Stimulated activated CD4-positive, alpha-beta T cell treated with anti-CD3 and anti-CD28 coated beads, Interleukin-15, amount 100 ng/mL, for 1 hour (primary cell): ENCODE measurements around the gene FAM135A.
"Not testable (repeated sequence)": the region's sequence is repeated elsewhere in the genome, so short reads cannot be mapped to it uniquely, and the experiment has no call there.

Source experiments
- DNase-seq, 2 donors: peaks; one replicate each; pipeline ENCODE4 v3.0.0-alpha.2; 2020; ENCODE audit warnings: low read depth in 1 of 2, low spot score in 1 of 2

FAM135A gene

DNA sequence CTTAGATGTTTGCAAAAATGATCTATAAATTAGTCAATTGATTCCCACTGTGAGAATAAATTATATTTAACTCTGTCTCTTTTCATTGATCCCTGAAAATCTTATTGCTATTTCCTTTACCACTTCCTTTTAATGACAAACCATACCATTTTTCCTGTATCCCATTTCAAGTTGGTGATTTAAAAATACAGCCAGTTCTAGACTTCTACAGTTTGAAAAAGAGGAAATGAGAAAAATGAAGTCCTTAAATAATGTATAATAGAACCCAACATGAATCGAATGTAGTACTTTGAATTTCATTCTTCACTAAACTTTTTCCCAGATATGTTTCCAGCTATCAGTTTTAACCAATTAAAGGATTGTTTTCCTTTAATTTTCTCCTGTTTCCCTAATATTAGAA is 124.0 kb downstream of the FAM135A start:
- no peak for DNase-seq

DNA sequence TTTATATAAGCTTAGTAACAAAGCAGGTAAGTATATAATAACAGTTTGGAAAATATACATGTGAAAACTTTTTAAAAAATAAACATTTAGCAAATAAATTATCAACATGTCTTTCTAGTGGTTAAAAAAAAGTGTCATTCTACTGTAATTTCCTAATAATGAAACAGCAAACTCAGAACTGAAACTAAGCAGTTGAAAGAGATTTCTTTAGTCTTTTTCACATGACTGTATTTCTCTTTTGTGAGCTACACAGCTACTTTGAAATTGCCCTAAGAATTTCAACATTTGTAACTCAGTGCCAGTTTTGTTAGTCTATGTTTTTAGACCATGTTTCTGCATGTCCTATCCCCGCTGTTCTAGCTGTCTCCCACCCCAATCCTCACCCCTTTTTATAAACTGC is 125.1 kb downstream of the FAM135A start:
- no peak for DNase-seq

DNA sequence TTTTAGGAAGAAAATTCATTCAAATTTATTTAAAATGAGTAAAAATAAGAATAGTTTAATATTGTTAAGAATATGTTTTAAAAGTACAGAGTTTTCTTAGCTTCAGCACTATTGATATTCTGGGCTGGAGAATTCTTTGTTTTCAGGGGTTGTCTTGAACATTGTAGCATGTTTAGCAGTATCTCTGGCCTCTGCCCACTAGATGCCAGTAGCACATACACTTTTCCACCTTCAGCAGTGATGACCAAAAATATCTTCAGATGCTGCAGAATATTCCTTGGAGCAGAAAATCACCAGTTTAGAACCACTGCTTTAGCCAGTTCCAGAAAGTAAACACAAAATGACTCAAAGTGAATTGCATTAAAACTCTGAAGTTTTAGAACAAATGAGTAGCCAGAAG is 134.0 kb downstream of the FAM135A start:
- DNase-seq: no peak

DNA sequence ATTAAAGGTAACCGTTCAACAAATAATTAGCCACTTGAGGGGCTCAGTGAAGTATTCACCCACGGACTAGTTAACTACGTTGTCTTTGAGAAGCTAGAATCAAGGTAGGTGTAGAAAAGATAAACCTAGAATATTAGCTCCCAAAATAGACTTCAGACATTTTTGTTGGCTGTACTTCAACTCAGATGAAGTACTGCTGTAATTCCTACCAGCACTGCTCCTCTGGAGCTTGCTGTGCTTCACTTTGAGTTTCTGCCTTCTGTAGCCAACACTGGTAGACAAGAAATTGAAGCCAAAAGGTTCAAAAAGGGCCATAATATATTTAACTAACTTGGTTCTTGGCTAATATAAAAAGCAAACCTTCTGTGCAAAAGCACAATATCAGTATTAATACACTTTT is 134.6 kb downstream of the FAM135A start:
- DNase-seq: no peak

DNA sequence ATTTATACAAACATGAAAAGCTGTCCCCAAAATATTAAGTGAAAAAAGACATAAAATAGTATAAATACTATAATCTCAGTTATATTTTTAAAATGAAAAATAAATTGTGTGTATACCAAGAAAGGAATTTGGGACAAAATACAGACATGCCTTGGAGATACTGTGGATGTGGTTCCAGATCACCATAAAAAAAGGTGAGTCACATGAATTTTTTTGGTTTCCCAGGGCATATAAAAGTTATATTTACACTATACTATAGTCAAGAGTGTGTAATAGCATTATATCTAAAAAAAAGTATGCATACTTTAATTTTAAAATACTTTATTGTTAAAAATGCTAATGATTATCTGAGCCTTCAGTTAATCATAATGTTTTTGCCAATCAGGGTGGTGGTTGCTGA is 136.0 kb downstream of the FAM135A start:
- no peak for DNase-seq

DNA sequence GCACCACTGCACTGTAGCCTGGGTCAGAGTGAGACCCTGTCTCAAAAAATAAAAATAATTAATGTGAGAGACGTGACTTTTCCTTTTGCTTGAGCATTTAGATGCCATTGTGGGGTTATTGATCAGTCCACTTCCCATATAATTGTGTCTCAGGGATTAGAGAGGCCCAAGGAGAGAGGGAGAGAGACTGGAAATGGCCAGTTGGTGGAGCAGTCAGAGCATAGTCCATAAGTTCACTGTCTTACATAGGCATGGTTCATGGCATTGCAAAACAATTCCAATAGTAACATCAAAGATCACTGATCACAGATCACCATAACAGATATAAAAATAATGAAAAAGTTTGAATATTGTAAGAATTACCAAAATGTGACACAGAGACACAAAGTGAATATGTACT is 138.3 kb downstream of the FAM135A start:
- no peak for DNase-seq

DNA sequence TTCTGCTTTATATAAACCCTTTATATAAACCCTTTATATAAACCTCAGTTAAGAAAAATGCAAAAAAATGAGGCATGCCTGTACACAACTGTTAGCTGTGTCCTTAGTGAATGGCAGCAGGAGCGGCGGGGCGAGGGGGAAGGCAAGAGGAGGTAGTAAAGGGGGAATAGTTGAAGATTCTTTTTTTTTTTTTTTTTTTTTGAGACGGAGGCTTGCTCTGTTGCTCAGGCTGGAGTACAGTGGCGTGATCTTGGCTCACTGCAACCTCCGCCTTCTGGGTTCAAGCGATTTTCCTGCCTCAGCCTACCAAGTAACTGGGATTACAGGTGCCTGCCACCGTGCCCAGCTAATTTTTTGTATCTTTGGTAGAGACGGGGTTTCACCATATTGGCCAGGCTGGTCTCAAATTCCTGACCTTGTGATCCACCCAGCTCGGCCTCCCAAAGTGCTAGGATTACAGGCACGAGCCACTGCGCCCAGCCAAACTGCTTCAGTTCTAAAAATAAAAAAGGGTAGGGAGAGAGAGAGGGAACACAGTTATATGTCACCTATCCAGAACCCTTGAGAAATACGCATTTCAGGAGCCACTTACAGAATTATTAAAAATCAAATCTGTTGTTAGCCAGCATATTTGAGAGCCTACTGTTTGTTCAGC is 139.1 kb downstream of the FAM135A start:
- DNase-seq: not testable (repeated sequence)

DNA sequence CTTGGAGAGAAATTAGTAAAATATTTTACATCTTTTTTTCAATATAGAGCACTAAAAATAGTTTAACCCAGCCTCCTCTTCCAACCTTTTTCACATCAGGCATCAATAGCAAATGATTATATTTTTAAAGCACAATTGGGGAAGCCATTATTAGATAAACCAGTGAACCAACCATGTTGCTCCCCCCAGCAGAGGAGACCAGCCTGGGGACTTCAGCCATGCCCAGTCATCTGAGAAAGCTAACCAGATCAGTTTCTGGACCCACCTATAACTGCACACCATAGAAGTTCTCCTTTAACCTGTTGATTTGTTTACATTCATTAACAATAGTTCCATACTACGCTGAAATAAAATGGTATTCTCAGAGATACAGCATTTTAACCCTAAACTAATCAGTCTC is 139.7 kb downstream of the FAM135A start:
- DNase-seq: no peak

DNA sequence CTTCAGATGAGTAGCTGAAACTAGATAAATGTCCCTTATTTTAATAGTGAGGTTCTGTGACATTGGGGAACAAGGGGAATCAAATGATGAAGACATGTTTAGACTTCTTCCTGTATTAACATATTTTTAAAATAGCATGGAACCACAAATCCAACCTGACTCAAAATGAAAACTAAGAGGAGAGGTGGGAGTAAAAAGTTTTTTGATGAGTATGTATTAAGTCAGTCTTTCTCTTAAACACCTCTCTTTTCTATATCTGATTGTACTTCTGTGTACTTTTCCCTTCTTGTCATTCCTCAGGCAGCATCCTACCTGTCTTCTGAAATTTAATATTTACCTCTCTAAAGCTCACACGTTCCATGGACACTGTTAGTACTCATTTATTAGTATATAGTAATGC is 144.7 kb downstream of the FAM135A start:
- no peak for DNase-seq

DNA sequence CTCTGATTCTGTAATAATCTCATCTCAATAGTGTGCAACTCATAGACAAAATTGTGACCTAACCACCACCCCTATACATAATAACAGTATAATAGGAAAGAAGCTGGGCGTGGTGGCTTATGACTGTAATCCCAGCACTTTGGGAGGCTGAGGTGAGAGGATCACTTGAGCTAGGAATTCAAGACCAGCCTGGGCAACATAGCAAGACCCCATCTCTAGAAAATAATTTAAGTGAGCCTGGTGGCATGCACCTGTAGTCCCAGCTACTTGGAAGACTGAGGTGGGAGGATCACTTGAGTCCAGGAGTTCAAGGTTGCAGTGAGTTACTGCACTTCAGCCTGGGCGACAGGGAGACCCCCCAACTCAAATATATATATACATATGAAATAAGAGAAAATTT is 149.1 kb downstream of the FAM135A start:
- DNase-seq: not testable (repeated sequence)

DNA sequence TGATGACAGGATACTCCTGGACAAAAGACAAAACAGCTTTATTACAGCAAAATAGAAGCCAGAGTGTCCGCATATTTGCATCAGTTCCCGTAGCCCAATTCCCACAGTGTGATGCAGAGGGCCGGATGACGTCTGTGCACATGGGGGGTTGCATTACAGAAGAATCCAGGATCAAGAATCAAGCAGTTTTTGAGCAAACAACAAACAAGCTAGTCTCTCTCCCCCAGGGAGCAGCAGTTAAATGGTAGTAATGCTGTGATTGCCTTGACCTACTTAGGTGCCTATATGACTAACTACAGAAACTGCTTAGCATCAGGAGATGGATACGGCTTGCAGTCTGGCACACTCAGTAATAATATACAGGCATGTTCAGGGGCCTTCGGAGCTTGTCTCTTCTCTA is 150.2 kb downstream of the FAM135A start:
- no peak for DNase-seq

DNA sequence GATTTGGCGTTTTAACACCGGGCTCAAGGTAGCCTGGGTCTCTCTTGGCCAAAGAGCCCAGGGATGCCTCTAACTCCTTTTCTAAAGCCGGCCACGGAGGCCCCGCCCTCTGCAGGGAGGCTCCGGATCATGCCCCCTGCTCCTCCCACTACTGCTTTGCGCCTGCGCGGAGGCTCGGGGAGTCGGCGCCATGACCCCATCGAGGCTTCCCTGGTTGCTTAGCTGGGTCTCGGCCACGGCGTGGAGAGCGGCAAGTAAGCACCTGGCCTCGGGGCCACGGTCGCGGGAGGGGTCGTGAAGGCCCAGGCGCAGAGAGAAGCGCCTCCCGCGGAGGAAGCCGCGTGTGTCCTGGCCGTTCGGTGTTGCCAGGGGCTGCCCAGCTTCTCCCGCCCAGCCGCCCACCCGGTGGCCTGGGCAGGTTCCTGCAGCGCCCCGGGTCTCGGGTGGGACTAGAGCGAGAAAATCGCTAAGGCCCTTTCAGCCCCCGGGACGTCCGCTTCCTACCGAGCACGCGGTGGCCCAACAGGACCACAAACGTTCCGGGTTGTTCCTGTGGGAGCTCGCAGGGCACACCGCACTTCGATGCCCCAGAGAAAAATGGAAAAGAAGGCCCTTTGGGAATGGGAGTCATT is 153.6 kb downstream of the FAM135A start, which contains the start of gene SDHAF4:
SDHAF4 (plus strand) TSS at position 180 of the 632 bp plus-strand sequence; CDS start at position 191, 11 bp downstream.
- DNase-seq: peak; percentile 88 to 93

DNA sequence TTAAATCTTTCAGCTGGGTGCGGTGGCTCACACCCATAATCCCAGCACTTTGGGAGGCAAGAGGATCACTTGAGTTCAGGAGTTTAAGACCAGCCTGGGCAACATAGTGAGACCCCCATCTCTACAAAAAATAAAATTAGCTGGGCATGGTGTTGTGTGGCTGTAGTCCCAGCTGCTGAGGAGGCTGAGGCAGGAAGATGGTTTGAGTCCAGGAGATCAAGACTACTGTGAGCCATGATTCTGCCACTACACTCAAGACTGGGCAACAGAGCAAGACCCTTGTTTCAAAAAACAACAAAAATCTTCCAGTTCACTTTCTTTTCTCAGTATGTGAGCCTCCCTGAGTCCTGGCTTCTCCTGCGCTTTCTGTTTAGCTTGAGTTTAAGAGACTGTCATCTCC is 161.3 kb downstream of the FAM135A start:
- no peak for DNase-seq

DNA sequence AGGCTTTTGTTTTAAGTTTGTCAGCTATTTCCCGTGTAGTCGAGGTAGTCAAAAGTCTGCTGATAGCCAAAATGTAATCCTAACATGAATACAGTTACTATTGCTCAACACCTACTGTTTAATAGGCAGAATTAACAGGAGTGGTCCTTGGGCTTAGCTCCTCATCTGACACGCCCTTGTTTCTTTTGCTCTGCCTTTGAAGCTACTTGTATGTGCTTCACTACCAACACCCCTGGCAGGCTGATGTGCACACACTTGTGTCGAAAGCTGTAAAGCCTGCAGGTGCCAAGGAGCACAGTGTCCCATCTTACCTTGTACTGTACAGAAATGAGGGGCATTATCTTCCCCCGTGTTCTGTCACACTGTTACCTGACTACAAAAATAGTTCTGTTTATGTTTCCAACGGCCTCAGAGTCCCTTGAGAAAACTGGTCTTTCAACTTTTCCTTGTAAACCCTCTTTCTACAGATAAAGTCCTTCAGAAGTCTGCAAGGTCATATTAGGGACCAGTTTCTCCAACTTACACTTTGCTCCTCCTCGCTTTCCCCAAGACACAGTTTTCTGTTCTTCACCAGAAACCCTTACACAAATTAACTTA is 162.7 kb downstream of the FAM135A start:
- no peak for DNase-seq

DNA sequence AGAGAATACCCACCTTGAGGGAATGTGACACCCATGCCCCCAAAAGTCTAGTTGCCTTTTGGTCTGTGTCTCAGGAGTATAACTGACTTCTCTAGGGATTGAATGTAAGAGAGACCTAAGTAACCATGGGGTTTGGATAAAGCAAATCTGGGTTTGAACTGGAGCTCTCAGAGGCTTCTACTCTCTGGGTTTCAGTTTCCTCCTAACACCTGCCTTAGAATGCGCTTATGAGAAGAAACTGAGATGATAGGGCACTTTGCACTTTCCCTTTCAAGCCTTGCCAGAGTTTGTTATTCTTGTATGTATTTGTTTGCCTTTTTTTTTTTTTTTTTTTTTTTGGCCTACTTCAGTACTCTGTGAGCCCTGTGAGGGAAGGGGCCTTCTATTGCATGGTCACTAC is 172.8 kb downstream of the FAM135A start:
- no peak for DNase-seq

DNA sequence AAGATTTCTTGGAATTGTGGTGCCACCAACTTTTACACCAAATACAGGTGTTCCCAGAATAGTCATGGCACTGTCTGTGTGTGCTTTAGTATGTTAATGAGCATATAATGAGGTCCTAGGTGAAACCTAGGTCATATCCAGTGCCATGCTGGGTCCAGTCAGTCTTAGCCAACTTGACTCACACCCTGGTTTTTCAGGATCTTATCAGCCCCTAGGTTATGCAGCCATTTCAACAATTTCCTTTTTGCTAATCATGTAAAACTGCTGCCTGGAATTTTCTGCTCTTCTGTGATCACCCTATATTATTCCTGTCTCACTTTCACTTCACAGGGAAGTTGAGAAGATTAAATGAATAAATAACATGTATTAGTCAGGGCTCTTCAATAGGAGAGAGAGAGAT is 177.1 kb downstream of the FAM135A start:
- no peak for DNase-seq

DNA sequence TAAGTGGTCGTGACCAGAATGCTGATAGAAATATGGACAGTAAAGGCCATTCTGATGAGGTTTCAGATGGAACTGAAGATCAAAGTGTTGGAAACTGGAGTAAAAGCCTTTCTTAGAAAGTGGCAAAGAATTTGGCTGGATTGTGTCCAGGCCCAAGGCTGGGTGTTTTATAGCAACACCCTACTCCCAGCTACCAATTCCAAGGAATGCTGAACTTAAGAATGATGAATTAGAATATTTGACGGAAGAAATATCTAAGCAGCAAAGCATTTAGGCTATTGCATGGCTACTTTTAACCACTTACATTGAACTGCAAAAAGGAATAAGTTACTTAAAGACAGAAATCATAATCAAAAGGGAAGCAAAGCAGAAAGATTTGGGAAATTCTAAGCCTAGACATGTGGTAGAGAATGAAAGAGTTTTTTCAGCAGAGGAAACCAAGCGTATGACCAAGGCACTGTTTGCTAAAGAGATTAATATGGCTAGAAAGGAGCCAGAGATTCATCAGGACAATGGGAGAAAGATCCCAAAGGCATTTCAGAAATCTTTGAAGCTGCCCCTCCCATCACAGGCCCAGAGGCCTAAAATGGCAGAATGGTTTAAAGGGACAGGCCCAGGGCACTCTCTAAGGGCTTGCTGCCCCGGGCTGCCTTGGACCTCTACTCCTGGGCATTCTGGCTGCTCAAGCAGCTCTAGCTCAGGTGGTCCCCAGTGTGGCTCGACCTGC is 179.2 kb downstream of the FAM135A start:
- DNase-seq: no peak

DNA sequence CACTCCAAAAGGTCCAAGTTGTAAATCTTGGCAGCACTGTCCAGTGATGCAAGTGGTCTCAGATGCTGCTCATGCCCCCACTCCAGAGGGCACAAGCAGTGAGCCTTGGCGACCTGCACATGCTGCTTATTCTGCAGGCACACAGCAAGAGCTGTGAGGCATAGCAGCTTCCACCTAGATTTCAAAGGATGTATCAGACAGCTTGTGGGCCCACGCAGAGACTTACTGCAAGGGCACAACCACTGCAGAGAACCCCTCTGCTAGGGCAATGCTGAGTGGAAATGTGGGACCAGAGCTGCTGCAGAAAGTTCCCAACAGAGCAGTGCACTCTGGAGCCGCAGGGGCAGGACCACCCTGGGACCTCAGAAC is 179.8 kb downstream of the FAM135A start:
- DNase-seq: no peak

DNA sequence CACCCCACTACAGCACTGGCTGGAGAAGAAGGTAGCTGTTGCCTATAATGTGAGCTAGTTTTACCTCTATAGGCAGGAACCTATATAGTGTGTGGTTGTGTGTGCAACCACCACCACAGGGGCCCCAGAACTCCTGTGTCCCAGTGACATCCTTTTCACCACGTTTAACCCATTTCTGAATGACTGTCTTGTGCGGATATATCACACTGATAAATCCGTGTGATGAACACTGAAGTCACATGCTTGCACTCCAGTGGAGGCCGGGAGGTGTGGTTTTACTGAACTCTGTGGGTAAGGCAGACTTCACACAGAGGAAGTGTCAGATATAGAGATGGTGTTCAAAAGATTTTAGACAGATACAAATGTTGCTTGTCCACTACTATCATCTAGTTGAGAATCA is 185.9 kb downstream of the FAM135A start:
- DNase-seq: no peak

DNA sequence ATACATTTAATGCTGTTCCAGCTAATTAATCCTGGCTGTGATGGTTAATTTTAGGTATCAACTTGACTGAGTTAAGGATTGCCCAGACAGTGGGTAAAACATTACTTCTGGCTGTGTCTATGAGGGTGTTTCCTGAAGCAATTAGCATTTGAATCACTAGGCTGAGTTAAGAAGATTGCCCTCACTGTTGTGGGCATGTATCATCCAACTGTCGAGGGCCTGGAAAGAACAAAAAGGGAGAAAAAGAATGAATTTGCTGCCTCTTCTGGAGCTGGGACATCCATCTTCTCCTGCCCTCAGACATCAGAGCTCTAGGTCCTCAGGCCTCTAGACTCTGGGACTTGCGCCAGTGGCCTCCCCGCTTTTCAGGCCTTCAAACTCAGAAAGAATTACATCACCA is 187.7 kb downstream of the FAM135A start:
- no peak for DNase-seq

DNA sequence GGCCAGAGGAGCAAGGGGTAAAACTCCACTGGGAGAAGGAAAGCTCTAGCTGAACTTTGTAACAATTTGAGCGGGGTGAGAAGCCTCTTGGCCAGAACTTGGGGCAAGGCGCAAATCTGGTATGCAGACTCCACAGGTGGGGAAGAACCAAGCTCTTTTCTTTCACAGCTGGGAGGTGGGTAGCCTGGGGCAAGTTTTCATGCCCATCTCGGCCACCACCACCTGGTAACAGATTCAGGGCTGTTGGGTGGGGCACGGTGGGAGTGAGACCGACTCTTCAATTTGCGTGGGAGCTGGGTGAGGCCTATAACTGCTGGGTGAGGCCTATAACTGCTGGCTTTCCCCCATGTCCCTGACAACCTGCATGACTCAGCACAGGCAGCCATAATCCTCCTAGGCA is 190.9 kb downstream of the FAM135A start:
- no peak for DNase-seq

DNA sequence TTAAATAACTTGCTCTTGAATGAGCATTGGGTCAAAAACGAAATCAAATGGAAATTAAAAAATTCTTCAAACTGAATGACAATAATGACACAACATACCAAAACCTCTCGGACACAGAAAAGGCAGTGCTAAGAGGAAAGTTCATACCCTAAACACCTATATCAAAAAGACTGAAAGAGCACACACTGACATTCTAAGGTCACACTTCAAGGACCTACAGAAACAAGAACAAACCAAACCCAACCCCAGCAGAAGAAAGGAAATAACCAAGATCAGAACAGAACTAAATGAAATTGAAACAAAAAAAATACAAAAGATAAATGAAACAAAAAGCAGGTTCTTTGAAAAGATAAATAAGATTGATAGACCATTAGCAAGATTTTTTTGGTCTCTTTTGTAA is 194.1 kb downstream of the FAM135A start:
- DNase-seq: not testable (repeated sequence)
